GM12801 (cell line): Measurements from ENCODE around the gene PITPNM3.

Source experiments
- CTCF ChIP-seq: IDR thresholded peaks from one replicate; pipeline ENCODE4 v1.5.1; 2011; ENCODE audit warnings: control low read depth; ENCODE audit not compliant: insufficient read length; ENCODE audit errors: extremely low read depth

PITPNM3 gene

GRCh38 chr17:6423931-6424330, 132.4 kb downstream of the PITPNM3 start:
- no peak for TF ChIP-seq CTCF

- TF ChIP-seq CTCF, result no peak
Measured at GRCh38 chr17:6422654-6423241, 133.6 kb downstream of the PITPNM3 start.

GRCh38 chr17:6421700-6422604, 134.4 kb downstream of the PITPNM3 start:
- no peak for TF ChIP-seq CTCF

- TF ChIP-seq CTCF, result no peak
Measured at GRCh38 chr17:6420173-6420641, 136.1 kb downstream of the PITPNM3 start.

GRCh38 chr17:6415616-6416015, 140.7 kb downstream of the PITPNM3 start:
- no peak for TF ChIP-seq CTCF

GRCh38 chr17:6413065-6413464, 143.3 kb downstream of the PITPNM3 start:
- TF ChIP-seq CTCF, result no peak

- TF ChIP-seq CTCF, result no peak
Measured at GRCh38 chr17:6408735-6409134, 147.6 kb downstream of the PITPNM3 start.
